AG04450 (cell line): Measurements from ENCODE around the gene GLYATL1B. TPM values are rescaled to one million over a fixed set of nuclear protein-coding genes. Genes with fewer than 3 reads are reported as not detected.
A peak's percentile ranks its signal among the peaks of the same experiment; 100 is the strongest.
"Not testable (repeated sequence)": the region's sequence is repeated elsewhere in the genome, so short reads cannot be mapped to it uniquely, and the experiment has no call there.

ENCODE experiments used
- CTCF ChIA-PET: fragments of 300-600, 350-600 bp; formaldehyde crosslinking; extraction: SDS; loops from one replicate; lab custom pipeline; 2022; ENCODE audit warnings: antibody characterized with exemption, inconsistent platforms; lab: Charles Lee
- POLR2A ChIA-PET: fragments of 350-600 bp; formaldehyde crosslinking; extraction: SDS; loops from one replicate; lab custom pipeline; 2021; ENCODE audit warnings: antibody characterized with exemption, inconsistent platforms; lab: Yijun Ruan, JAX
- DNase-seq: peaks from one replicate; pipeline ENCODE4 v3.0.0-alpha.2; 2011; ENCODE audit warnings: low read depth, low spot score
- H3K27ac ChIP-seq: one replicate; pipeline ENCODE4 v1.5.1; 2012; ENCODE audit warnings: low read depth, low read length, control low read depth
- H3K27me3 ChIP-seq: one replicate; pipeline ENCODE4 v1.6.0; 2012; ENCODE audit warnings: low read length; ENCODE audit not compliant: control insufficient read depth, insufficient read depth
- H3K4me3 ChIP-seq: 2 replicates; pipeline ENCODE4 v1.5.1; 2011; ENCODE audit warnings: mild to moderate bottlenecking, low read depth, low read length, control low read depth
- H3K9me3 ChIP-seq: 2 replicates; pipeline ENCODE4 v1.5.1; 2012; ENCODE audit warnings: low read length; ENCODE audit not compliant: control insufficient read depth, insufficient read depth
- polyA minus RNA-seq: library from RNA; depleted of rRNA, polyadenylated mRNA; stranded (reverse); fragments of >200 nt; gene quantifications from 2 replicates; pipeline ENCODE4 v1.2.3, GENCODE V29; 2011; rRNA and poly(A)+ RNA removed
- polyA plus RNA-seq: library from polyadenylated mRNA; depleted of rRNA; stranded (reverse); fragments of >200 nt; gene quantifications from 2 replicates; pipeline ENCODE4 v1.2.3, GENCODE V29; 2011; rRNA removed
- TF ChIP-seq, protein P1 (sequence below): IDR thresholded peaks from 2 replicates; pipeline ENCODE4 v1.5.1; 2011; ENCODE audit warnings: low read depth, low read length, control low read depth, inconsistent platforms

Gene GLYATL1B, protein sequence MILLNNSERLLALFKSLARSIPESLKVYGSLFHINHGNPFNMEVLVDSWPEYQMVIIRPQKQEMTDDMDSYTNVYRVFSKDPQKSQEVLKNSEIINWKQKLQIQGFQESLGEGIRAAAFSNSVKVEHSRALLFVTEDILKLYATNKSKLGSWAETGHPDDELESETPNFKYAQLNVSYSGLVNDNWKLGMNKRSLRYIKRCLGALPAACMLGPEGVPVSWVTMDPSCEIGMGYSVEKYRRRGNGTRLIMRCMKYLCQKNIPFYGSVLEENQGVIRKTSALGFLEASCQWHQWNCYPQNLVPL
- polyA plus RNA-seq (not detected in 2 replicates), polyA minus RNA-seq (not detected in 2 replicates)

DNA sequence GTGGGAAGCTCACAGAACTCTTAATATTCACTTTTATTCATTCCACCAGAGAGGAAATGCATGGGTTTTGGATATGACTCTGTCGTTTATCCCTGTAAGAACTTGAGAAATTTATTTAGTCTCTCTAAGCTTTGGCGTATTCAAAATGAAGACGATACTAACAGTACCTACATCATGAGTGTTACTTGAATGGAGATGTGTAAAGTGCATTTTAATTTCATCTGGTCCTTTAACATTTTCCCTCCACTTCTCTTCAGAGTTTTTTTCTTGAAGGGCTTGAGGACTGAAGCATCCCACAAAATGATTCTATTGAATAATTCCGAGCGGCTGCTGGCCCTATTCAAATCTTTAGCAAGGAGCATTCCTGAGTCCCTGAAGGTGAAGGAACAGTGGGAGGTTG is at the start of gene GLYATL1B:
TSS of gene GLYATL1B (plus strand) at position 301 of the 400 bp plus-strand sequence. CDS start at position 301, 0 bp downstream.
- H3K4me3 ChIP-seq, POLR2A ChIA-PET, DNase-seq, H3K27me3 ChIP-seq, H3K9me3 ChIP-seq, H3K27ac ChIP-seq: not testable (repeated sequence)
- CTCF ChIA-PET: interaction anchor here (1.0 kb wide), 1 partner anchor 28 kb away, joined by 3 read pairs; no protein-coding TSS in a partner anchor

- H3K27ac ChIP-seq, DNase-seq, POLR2A ChIA-PET, H3K27me3 ChIP-seq, H3K9me3 ChIP-seq, H3K4me3 ChIP-seq: not testable (repeated sequence)
- CTCF ChIA-PET: interaction anchor here (1.0 kb wide), 1 partner anchor 17 kb away, joined by 3 read pairs; no protein-coding TSS in a partner anchor
Measured at GRCh38 chr11:59036542-59036941, 49.6 kb upstream of the GLYATL1B start.

DNA sequence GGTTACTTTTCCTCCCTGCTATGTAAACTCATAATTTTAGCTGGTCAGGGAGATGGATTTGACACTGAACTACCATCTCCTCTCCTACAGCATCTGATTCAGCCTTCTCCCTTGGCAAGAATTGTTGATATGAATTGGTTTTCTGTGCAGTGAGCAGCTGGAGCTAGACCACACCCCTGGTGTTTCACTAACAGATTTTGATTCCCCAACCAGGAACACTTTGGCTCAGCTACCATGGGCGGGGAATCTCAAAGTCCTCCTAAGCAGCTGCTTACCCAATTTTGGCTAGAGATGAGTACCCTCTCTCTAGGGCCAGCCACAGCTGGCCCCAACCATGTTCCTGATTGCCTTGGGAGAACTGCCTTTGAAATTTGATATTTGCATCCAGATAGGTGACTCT is 48.7 kb upstream of the GLYATL1B start:
- CTCF ChIA-PET: interaction anchor here (1.0 kb wide), 1 partner anchor 16 kb away, joined by 3 read pairs; no protein-coding TSS in a partner anchor
- H3K4me3 ChIP-seq, H3K27ac ChIP-seq, POLR2A ChIA-PET, DNase-seq, H3K9me3 ChIP-seq, H3K27me3 ChIP-seq: not testable (repeated sequence)

DNA sequence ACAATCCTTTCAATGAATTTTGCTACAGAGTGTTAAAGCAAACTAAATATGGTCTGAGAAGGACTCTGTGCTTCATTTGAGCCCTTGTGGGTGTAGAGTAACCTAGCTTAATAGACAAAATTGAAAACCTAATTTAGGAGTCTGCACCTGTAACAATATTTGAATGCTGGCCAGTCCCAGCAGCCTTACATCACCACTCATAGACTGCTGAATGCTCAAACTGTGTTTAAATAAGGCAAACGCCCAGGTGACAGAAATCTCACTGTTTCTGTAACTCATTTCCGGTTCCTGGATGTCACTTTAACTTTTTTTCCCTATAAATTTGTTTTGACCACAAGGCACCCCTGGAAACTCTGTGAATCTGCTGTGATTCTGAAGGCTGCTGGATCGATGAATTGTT is 45.5 kb upstream of the GLYATL1B start:
- Histone ChIP-seq H3K9me3 (no peaks in the 10 kb centered on the region), H3K27me3 (no peaks in the 10 kb centered on the region), H3K27ac (no peak overlapping the region), H3K4me3 (no peak overlapping the region)
- no peak for DNase-seq
- TF ChIP-seq, protein P1, sequence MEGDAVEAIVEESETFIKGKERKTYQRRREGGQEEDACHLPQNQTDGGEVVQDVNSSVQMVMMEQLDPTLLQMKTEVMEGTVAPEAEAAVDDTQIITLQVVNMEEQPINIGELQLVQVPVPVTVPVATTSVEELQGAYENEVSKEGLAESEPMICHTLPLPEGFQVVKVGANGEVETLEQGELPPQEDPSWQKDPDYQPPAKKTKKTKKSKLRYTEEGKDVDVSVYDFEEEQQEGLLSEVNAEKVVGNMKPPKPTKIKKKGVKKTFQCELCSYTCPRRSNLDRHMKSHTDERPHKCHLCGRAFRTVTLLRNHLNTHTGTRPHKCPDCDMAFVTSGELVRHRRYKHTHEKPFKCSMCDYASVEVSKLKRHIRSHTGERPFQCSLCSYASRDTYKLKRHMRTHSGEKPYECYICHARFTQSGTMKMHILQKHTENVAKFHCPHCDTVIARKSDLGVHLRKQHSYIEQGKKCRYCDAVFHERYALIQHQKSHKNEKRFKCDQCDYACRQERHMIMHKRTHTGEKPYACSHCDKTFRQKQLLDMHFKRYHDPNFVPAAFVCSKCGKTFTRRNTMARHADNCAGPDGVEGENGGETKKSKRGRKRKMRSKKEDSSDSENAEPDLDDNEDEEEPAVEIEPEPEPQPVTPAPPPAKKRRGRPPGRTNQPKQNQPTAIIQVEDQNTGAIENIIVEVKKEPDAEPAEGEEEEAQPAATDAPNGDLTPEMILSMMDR: no peak
- ChIA-PET CTCF (no interaction called here), POLR2A (no interaction called here)

- POLR2A ChIA-PET: not testable (repeated sequence)
Measured at GRCh38 chr11:59051383-59051782, 34.7 kb upstream of the GLYATL1B start.

GRCh38 chr11:59052355-59052754 is 33.8 kb upstream of the GLYATL1B start:
- H3K9me3 ChIP-seq, H3K27ac ChIP-seq, H3K27me3 ChIP-seq, POLR2A ChIA-PET, DNase-seq, H3K4me3 ChIP-seq: not testable (repeated sequence)
- CTCF ChIA-PET: interaction anchor here (0.8 to 3.3 kb wide), 11 partner anchors 11 to 368 kb away, joined by 3 to 75 read pairs (median 9); partner anchors contain the start of gene FAM111B

More at GRCh38 chr11:59051383-59051782, 34.7 kb upstream of the GLYATL1B start:
- H3K4me3 ChIP-seq, H3K9me3 ChIP-seq, H3K27ac ChIP-seq, DNase-seq, H3K27me3 ChIP-seq: not testable (repeated sequence)
- CTCF ChIA-PET: interaction anchor here (1.1 to 3.3 kb wide), 2 partner anchors 84 to 106 kb away, joined by 7 to 75 read pairs; no protein-coding TSS in a partner anchor

DNA sequence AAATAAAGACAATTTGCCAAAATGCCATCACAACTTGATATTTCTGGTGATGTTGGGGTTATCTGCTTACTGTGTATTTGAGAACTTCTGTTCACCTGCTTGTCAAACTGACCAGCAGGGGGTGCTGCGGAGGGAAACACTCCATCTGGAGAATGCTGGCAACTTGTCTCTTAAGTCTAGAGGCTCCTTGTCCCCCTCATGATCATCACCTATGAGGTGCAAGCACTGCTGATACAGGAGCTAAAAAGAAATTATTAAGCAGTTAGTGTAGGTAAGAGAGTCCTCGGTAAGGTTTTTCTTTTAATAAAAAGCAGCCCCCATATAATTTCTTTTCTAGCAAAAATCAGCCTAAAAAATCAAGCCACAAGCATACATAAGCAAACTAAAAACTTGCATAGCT is 32.7 kb upstream of the GLYATL1B start:
- peaks cover 2% of the 10 kb centered on the region for H3K27me3 ChIP-seq
- H3K9me3 ChIP-seq: no peaks in the 10 kb centered on the region
- TF ChIP-seq, protein P1: peak; percentile 77
- no peak overlapping the region for H3K27ac ChIP-seq
- peak; percentile 37 for DNase-seq
- H3K4me3 ChIP-seq: no peak overlapping the region
- ChIA-PET POLR2A (no interaction called here), CTCF (interaction anchor here (0.5 to 3.3 kb wide), 29 partner anchors 10 to 308 kb away, joined by 3 to 75 read pairs (median 4); partner anchors contain the start of gene FAM111B)
